NCI-H187 treated with DMSO at 0.1 percent for 48 hours (cell line): ENCODE data around the gene GALNT9.

Experiments used
- DNase-seq: peaks from one replicate; lab custom pipeline; 2025; lab: John Stamatoyannopoulos, UW

Gene GALNT9

DNA sequence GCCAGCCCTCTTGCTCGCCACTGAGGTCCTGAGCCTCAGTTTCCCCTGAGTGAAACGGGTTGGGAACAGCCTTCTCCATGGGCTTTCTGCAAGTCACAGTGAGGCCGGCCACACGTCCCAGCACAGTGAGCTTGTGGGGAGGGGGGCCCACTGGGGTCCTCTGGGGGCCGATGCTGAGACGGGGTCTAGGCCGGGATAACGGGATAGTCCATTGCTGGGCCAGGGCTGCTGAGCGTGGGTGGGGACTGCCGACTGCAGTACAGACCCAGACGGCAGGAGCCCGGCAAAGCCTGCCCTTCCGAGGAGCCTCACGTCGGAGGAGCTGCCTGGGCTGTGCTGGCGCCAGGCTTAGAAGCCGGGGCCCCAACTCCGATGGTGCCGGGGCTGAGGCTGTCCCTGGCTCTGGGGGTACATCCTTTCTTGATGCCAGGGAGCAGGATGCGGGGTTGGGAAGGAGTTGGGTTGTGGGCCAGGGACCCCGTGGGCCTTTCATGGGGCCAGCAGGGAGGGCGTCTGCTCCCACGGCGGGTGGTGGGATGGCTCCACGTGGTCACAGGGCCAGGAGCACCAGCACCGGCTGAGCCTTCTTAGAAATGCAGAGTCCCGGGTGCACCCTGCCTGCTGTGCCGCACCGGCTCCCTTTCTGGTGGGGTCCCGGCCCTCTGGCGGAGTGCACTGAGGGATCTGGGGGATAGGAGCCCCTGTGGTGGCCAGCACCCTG lies 160.9 kb downstream of the GALNT9 start:
- DNase-seq: no peak

GRCh38 chr12:132167611-132168310 lies 161.6 kb downstream of the GALNT9 start:
- no peak for DNase-seq

DNA sequence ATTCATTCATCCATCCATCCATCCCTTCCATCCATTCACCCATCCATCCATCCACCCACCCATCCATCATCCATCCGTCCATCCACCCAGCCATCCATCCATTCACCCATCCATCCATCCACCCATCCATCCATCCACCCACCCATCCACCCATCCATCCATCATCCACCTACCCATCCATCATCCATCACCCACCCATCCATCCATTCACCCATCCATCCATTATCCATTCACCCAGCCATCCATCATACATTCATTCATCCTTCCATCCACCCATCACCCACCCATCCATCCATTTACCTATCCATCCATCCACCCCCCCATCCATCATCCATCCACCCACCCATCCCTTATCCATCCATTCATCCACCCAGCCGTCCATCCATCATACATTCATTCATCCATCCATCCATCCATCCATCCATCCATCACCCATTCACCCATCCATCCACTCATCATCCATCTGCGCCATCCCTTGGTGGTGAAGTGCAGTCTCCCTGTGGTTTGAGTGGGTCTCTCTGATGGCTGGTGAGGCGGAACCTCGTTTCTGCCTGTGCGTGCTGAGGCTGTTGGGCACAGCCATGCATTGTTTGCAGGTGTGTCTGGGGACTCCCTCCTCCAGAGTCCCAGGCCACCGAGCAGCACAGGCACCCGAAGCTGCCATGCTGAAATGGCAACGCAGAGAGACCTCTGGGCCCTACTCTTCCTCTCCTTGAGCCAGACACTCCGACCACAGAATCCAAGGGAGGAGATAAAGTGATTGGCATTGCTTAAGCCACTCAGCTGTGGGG lies 162.4 kb downstream of the GALNT9 start:
- no peak for DNase-seq

- no peak for DNase-seq
Measured at GRCh38 chr12:132166093-132166492, 163.3 kb downstream of the GALNT9 start.

DNA sequence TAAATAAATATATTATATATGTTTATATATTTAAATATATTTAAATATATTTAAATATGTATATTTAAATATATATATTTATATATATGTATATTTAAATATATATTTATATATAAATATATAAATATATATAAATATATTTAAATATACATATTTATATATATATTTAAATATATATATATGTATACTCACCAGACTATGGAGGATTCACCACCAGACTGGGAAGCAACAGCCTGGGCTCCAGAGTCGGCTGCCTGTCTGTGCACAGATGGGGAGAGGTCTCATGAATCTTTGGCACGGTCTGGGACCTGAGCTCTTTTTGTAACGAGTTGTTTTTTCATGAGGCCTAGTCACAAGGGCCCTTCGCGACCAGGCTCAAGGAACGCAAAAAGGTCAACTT lies 163.8 kb downstream of the GALNT9 start:
- DNase-seq: no peak

- DNase-seq: no peak
Measured at GRCh38 chr12:132164426-132164825, 165.0 kb downstream of the GALNT9 start.

- DNase-seq: no peak
Measured at GRCh38 chr12:132163911-132164288, 165.5 kb downstream of the GALNT9 start.

DNA sequence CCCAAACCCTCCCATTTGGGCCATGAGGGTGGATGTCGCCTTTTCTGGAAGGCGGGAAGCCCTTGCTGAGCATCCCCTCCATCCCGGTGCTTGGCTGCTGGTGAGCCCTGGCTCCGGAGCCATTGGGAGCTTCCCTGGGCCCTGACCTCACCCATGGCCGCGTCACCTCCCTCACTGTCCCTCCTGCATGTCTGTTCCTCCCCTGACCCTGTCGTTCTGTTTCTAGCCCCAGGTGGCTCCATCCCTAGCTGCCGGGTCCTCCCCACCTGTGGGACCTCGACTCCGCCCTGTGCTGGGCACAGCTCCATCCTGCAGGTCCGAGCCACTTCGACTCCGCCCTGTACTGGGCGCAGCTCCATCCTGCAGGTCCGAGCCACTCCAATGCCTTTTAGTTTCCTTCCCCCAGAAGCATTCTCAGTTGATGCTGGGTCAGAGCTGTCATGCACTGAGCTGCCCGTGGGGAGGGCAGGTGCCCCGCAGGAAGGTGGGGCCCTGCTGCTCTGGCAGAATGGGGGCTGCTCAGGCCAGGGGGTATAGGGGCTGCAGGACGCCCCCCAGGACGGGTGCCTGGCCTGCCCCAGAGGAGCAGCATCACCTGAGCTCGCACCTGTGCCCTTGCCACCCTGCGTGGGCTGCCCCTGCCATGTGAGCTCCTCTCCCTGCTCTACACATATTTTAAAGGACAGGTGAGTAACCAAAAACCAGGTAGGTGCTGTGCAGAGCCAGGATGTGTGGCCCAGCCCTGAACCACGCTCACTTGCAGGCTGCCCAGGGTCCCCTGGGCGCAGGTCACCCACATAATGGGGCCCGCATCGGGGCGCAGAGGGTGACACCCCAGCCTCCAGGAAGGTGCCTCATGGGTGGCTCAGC lies 166.1 kb downstream of the GALNT9 start:
- no peak for DNase-seq

DNA sequence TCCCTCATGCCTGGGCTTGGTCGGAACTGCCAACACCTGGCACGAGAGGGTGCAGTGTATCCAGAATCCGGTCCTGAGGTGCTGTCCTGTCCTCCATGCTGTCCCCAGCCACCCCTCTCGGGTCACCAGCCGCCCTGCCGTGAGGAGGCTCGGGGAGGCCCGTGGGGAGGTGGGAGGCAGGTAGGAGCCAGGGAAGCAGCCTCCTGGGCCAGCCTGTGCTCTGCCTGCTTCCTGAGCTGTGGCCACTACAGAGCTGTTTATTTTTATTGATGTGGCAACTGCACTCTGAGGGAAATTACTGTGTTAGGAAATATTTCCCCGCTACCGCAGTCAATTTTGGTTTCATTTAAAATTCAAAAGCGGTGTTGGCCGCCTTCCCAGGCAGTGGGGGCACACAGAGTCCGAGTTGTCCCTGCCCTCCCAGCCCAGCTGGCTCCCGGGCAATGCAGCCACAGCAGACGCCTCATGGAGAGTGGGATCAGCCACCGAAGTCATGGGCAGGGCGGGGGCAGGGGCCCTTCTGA lies 166.8 kb downstream of the GALNT9 start:
- DNase-seq: no peak

GRCh38 chr12:132161796-132162507 lies 167.4 kb downstream of the GALNT9 start:
- no peak for DNase-seq

DNA sequence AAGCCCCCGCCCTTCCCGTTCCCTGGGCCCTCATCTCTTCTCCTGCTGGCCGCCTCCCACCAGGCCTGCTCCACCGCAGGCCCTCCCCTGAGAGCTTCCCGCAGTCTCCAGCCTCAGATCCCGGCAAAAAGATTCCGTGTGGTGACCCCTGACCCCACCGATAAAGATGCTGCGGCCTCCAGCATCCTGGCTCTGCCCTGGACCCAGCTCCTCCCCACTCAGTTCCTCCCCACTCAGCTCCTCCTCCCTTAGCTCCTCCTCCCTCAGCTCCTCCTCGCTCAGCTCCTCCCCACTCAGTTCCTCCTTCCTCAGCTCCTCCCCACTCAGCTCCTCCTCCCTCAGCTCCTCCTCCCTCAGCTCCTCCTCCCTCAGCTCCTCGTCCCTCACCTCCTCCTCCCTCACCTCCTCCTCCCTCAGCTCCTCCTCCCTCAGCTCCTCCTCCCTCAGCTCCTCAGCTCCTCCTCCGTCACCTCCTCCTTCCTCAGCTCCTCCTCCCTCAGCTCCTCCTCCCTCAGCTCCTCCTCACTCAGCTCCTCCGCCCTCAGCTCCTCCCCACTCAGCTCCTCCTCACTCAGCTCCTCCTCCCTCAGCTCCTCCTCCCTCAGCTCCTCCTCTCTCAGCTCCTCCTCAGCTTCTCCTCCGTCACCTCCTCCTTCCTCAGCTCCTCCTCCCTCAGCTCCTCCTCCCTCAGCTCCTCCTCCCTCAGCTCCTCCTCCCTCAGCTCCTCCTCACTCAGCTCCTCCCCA lies 168.2 kb downstream of the GALNT9 start:
- DNase-seq: no peak

- DNase-seq: no peak
Measured at GRCh38 chr12:132160601-132161035, 168.8 kb downstream of the GALNT9 start.

DNA sequence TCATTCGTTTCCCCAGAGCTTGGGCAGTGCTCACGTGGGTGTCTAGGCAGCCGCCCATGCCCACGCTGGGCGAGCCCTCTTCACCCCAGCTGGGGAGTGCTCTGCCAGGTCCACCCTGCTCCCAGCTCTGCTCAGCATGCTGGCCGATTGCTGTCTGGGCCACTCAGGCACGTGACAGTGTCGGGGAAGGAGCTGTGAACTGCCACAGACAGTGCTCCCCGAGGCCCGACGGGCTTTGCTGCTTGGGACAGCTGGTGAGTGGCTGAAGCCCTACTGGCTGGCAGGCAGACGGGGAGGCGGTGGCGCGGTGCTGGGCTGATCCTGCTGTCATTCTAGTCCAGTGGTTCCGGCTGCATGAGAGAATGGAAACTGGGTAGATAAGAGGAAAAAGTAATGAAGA lies 169.4 kb downstream of the GALNT9 start:
- no peak for DNase-seq

DNA sequence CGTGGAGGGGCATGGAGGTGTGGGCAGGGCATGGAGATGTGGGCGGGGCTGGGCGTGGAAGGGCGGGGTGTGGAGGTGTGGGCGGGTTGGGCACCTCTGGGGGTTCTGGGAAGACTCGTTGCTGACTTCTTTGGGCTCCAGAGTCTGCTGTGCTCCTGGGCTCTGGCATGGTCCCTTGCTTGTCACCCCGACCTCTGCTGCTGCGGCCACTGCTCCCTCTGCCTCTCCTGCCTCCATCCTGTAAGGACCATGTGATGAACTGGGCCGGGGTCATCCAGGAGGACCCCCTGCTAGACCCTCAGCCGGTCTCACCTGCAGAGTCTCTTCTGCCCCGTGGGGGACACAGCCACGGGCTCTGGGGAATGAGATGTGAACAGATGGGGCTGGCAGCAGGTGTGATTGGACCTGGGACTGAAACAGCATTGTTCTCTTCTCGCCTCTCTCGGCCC lies 169.8 kb downstream of the GALNT9 start:
- DNase-seq: no peak

- no peak for DNase-seq
Measured at GRCh38 chr12:132158677-132159554, 170.5 kb downstream of the GALNT9 start.

DNA sequence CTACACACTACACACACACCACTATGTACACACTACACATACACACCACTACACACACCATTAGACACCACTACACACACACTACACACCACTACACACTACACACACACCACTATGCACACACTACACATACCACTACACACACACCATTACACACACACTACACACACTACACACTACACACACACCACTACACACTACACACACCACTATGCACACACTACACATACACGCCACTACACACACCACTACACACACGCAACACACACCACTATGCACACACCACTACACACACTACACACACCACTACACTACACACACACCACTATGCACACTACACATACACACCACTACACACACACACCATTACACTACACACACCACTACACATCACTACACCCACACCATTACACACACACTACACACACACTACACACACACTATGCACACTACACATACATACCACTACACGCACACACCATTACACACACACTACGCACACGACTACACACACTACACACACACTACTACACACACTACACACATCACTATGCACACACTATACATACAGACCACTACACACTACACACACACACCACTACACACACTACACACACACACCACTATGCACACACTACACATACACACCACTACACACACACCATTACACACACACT lies 171.5 kb downstream of the GALNT9 start:
- no peak for DNase-seq

DNA sequence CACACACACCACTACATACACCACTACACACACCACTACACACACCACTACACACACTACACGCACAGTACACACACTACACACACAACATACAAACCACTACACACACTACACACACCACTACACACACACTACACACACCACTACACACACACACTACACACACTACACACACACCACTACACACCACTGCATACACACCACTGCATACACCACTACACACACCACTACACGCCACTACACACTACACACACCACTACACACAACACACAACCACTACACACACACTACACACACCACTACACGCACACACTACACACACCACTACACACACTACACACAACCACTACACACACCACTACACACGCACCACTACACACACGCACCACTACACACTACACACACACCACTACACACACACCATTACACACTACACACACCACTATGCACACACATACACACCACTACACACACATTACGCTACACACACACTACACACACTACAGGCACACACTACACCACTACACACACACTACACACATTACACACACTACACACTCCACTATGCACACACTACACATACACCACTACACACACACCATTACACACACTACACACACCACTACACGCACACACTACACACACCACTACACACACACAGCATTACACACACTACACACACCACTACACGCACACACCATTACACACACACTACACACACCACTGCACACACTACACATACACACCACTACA lies 172.6 kb downstream of the GALNT9 start:
- DNase-seq: no peak
